SK-N-SH (cell line): ENCODE data around the gene HTRA2. TPM values are rescaled to one million over a fixed set of nuclear protein-coding genes. Genes with fewer than 3 reads are reported as not detected.

Source experiments
- CTCF ChIA-PET: fragments of 300-600, 350-600 bp; formaldehyde crosslinking; extraction: SDS; loops from one replicate; lab custom pipeline; 2021; lab: Yijun Ruan, JAX
- POLR2A ChIA-PET: fragments of 350-600 bp; sonication (Branson Sonifier 250); formaldehyde crosslinking; extraction: SDS; loops from one replicate; lab custom pipeline; 2020; ENCODE audit warnings: antibody characterized with exemption, inconsistent platforms; lab: Yijun Ruan, JAX
- DNase-seq: peaks from one replicate; pipeline ENCODE4 v3.0.0; 2012
- H2AFZ ChIP-seq: fragments of 200-600 bp; sonication (generic); 2 replicates; pipeline ENCODE4 v1.8.1; 2016; ENCODE audit warnings: antibody characterized with exemption, mild to moderate bottlenecking, low read depth
- H3F3A ChIP-seq: fragments of 200-600 bp; sonication (generic); replicated peaks from 2 replicates; pipeline ENCODE3; 2016; ENCODE audit warnings: antibody characterized with exemption, mild to moderate bottlenecking; ENCODE audit not compliant: insufficient read depth
- H3K27ac ChIP-seq, 2 experiments: fragments of 200-500 bp in 1 of 2; fragments of 200-600 bp in 1 of 2; sonication (Bioruptor generic) in 1 of 2; sonication (generic), shearing (Covaris generic) in 1 of 2; 2 replicates each; pipeline versions ENCODE4 v1.5.1 to v1.6.1; 2014 to 2016; ENCODE audit warnings: low read depth in 2 of 2, inconsistent platforms in 1 of 2, low read length in 1 of 2, mild to moderate bottlenecking in 1 of 2, mixed read lengths in 1 of 2
- H3K27me3 ChIP-seq: fragments of 200-600 bp; sonication (generic), shearing (Covaris generic); 2 replicates; pipeline ENCODE4 v1.6.1; 2016; ENCODE audit warnings: mixed run types; ENCODE audit not compliant: insufficient read depth
- H3K36me3 ChIP-seq, 2 experiments: fragments of 200-500 bp in 1 of 2; fragments of 200-600 bp in 1 of 2; sonication (Bioruptor generic) in 1 of 2; sonication (generic) in 1 of 2; replicated peaks in 1 of 2; 2 replicates each; pipeline versions ENCODE3 to v1.5.1; 2014 to 2016; ENCODE audit warnings: low read length in 1 of 2, mild to moderate bottlenecking in 1 of 2; ENCODE audit not compliant: insufficient read depth in 2 of 2, control insufficient read depth in 1 of 2
- H3K4me1 ChIP-seq, 2 experiments: fragments of 200-500 bp in 1 of 2; fragments of 200-600 bp in 1 of 2; sonication (Bioruptor generic) in 1 of 2; sonication (generic), shearing (Covaris generic) in 1 of 2; 2 replicates each; pipeline versions ENCODE4 v1.5.1 to v1.6.1; 2014 to 2016; ENCODE audit warnings: low read depth in 1 of 2, low read length in 1 of 2, mixed run types in 1 of 2; ENCODE audit not compliant: insufficient read depth in 2 of 2, control insufficient read depth in 1 of 2
- H3K4me2 ChIP-seq: fragments of 200-600 bp; sonication (generic), shearing (Covaris generic); 2 replicates; pipeline ENCODE4 v1.6.1; 2017; ENCODE audit warnings: mixed run types
- H3K4me3 ChIP-seq, 2 experiments: fragments of 200-500 bp in 1 of 2; fragments of 200-600 bp in 1 of 2; sonication (Bioruptor generic) in 1 of 2; sonication (generic), shearing (Covaris generic) in 1 of 2; 2 replicates each; pipeline versions ENCODE4 v1.5.1 to v1.8.1; 2014 to 2016; ENCODE audit warnings: low read depth in 2 of 2, inconsistent platforms in 1 of 2, low read length in 1 of 2, mild to moderate bottlenecking in 1 of 2, mixed read lengths in 1 of 2, moderate library complexity in 1 of 2
- H3K79me2 ChIP-seq: fragments of 200-600 bp; sonication (generic); 2 replicates; pipeline ENCODE4 v1.8.1; 2017; ENCODE audit warnings: mild to moderate bottlenecking; ENCODE audit not compliant: insufficient read depth
- H3K9ac ChIP-seq: fragments of 200-600 bp; sonication (generic); 2 replicates; pipeline ENCODE4 v1.6.1; 2017; ENCODE audit warnings: mixed run types
- H3K9me2 ChIP-seq: fragments of 200-600 bp; sonication (generic); 2 replicates; pipeline ENCODE4 v1.6.1; 2017; ENCODE audit warnings: mixed run types
- H3K9me3 ChIP-seq: fragments of 200-600 bp; sonication (generic); 2 replicates; pipeline ENCODE4 v1.6.1; 2017; ENCODE audit warnings: mixed run types, mild to moderate bottlenecking, moderate library complexity
- H4K20me1 ChIP-seq: fragments of 200-600 bp; sonication (generic); 2 replicates; pipeline ENCODE4 v1.6.1; 2017; ENCODE audit warnings: mild to moderate bottlenecking, mixed run types; ENCODE audit not compliant: insufficient read depth
- CHD2 ChIP-seq: fragments of 150-350 bp; IDR thresholded peaks from 2 replicates; pipeline ENCODE4 v1.6.1; 2018; ENCODE audit warnings: low read length; ENCODE audit not compliant: partially characterized antibody
- MXI1 ChIP-seq: IDR thresholded peaks from 2 replicates; pipeline ENCODE4 v1.6.1; 2012; ENCODE audit warnings: mild to moderate bottlenecking, low read depth, low read length, improper control_type of control experiment
- NRF1 ChIP-seq: IDR thresholded peaks from 2 replicates; pipeline ENCODE4 v1.6.1; 2012; ENCODE audit warnings: low read depth, mild to moderate bottlenecking, low read length
- TCF12 ChIP-seq: IDR thresholded peaks from 2 replicates; pipeline ENCODE4 v1.4.0; 2012
- WGBS: methylation state at CpG from one replicate; pipeline ENCODE4 v1.1.6; 2017; ENCODE audit warnings: low lambda C conversion rate; 5-methylcytosine and 5-hydroxymethylcytosine counted together
- polyA plus RNA-seq, 3 experiments: library from polyadenylated mRNA; depleted of rRNA; stranded (reverse); fragments of >200 nt; gene quantifications; 2 replicates each; pipeline ENCODE4 v1.2.3, GENCODE V29; 2012
- TF ChIP-seq, protein P1 (sequence below): fragments of 150-350 bp; IDR thresholded peaks from 2 replicates; pipeline ENCODE4 v1.6.1; 2017; ENCODE audit warnings: antibody characterized with exemption, low read length, low read depth, borderline replicate concordance
- TF ChIP-seq, protein P2 (sequence below): IDR thresholded peaks from 2 replicates; pipeline ENCODE4; 2012

The HTRA2 gene
- polyA plus RNA-seq, 1 of the 3 experiments (the other 2 are of a cell fraction) = 55.7 TPM

DNA sequence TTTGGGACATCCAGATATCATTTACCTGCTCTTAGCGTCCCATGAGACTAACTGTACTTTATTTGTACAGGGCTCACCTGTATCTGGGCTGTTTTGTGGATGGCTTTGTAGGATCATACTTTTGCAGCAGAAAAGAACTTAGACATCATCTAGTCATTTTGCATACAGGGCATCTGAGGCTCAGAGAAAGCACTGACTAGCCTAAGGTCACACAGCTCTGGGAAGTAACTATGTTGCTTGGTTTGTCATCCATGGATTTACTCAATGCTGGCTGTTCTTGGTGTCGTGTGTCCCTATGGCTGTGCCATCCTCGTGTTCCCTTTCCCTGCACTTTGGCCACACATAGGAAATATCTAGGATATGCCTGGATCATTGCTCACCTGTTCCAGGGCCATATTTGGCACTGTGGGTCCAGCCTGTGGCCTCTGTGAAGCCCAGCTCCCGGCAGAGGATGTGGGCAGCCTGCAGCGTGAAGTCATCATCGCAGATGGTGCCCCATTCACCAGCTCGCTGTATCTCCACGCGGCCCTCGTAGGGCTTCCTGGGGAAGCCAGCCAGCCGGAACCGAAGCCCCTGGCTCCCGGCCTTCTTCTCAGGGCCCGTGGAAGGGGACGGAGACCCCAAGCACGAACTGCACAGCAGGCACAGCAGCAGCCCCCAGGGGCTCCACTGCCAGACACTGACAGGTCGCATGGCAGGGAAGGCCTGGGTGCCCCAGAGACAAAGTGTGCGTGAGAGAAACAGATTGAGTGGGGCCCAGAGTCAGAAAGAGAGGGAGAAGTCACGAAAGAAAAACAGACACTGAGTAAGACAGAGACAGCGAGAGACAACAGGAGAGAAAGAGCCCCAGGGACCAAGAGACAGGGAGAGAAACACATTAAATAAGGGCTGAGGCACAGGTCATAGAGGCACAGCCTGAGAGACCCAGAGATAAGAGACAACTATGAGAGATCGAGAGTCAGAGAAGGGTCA, 22.5 kb downstream of the HTRA2 start:
- peak overlapping the region; percentile 92 to 95; a peak in 3 of 4 replicates for H3K27ac ChIP-seq
- DNase-seq = no peak
- no peaks in the 10 kb centered on the region for H3K9me3 ChIP-seq
- peak overlapping the region; percentile 86 to 91 for H3K4me3 ChIP-seq
- H3K4me1 ChIP-seq = peaks cover 9 to 43% of the 10 kb centered on the region in 2 experiments; a peak in 3 of 4 replicates
- H2AFZ ChIP-seq = no peak overlapping the region
- H3K4me2 ChIP-seq = peak overlapping the region; percentile 98
- peaks cover 66% of the 10 kb centered on the region for H3K79me2 ChIP-seq
- no peaks in the 10 kb centered on the region for H3K9me2 ChIP-seq
- POLR2A ChIA-PET = no interaction called here
- no peaks in the 10 kb centered on the region for H4K20me1 ChIP-seq
- H3K27me3 ChIP-seq = no peaks in the 10 kb centered on the region
- H3K9ac ChIP-seq = peak overlapping the region; percentile 91
- TF ChIP-seq, protein P1, sequence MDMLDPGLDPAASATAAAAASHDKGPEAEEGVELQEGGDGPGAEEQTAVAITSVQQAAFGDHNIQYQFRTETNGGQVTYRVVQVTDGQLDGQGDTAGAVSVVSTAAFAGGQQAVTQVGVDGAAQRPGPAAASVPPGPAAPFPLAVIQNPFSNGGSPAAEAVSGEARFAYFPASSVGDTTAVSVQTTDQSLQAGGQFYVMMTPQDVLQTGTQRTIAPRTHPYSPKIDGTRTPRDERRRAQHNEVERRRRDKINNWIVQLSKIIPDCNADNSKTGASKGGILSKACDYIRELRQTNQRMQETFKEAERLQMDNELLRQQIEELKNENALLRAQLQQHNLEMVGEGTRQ = no peak
- no peak for TF ChIP-seq NRF1
- TF ChIP-seq, protein P2, sequence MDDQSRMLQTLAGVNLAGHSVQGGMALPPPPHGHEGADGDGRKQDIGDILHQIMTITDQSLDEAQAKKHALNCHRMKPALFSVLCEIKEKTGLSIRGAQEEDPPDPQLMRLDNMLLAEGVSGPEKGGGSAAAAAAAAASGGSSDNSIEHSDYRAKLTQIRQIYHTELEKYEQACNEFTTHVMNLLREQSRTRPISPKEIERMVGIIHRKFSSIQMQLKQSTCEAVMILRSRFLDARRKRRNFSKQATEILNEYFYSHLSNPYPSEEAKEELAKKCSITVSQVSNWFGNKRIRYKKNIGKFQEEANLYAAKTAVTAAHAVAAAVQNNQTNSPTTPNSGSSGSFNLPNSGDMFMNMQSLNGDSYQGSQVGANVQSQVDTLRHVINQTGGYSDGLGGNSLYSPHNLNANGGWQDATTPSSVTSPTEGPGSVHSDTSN = no peak
- TF ChIP-seq MXI1 = peak; percentile 25; the same call in 1 of the 2 replicates
- TF ChIP-seq, all 33 proteins: peak for 1
- Histone ChIP-seq H3F3A (peaks cover 13% of the 10 kb centered on the region), H3K36me3 (peaks cover 15 to 24% of the 10 kb centered on the region in 2 experiments)
- CTCF ChIA-PET = interaction anchor here (0.7 to 1.7 kb wide), 6 partner anchors 20 to 69 kb away, joined by 3 to 10 read pairs (median 6); partner anchors contain the start of genes CCDC142, PCGF1 and TTC31
- 86% methylated on average over 21 of the region's 21 CpGs for WGBS

DNA sequence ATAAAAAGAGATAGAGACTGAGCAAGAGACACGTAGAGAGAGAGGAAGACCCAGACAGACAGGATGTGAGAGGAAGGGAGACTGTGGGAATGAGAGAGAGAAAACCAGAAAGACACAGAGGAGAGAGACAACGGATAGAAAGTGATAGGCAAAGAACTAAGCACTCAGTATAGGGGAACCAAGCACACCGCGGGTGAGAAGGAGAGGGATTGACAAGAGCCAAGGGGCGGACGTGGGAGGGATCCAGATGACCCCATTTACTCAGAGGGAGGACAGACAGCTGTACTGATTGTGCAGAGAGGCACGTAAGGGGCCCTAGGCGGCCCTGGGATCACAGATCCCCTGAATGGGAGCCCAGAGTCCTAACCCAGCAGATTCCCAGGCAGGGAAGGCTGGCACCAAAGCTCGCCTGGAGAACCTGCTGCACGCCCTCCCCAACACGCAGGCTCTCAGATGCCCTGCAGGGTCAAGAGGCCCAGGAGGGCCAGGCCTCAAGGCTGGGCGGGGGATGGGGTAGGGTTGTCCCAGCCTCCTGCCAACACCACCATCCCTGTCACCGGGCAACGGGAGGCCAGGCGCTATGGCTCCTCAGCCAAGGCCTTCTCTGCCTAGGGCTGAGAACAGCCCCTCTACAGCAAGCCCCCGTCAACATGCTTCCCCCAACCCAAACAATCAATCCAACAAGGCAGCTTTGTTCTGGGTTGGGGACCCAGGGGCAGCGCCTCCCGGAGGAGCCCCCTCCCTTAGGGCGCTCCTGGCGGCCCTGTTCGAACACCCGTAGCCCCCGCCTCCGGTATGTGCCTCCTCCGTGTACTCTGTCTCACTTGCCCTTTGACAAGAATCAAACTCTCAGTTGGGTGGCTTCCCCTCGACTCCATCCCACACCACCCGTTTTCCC, 23.4 kb downstream of the HTRA2 start:
- DNase-seq = peak; percentile 76
- CTCF ChIA-PET = interaction anchor here (1.0 to 1.7 kb wide), 7 partner anchors 21 to 70 kb away, joined by 3 to 10 read pairs (median 5); partner anchors contain the start of genes CCDC142 and TTC31
- Histone ChIP-seq H3K27me3 (no peaks in the 10 kb centered on the region), H3K36me3 (peaks cover 21 to 24% of the 10 kb centered on the region in 2 experiments), H3K9me3 (no peaks in the 10 kb centered on the region), H3K27ac (peak overlapping the region; percentile 92 to 95), H3F3A (peaks cover 19% of the 10 kb centered on the region), H3K9me2 (no peaks in the 10 kb centered on the region), H2AFZ (peak overlapping the region; percentile 86), H3K79me2 (peaks cover 66% of the 10 kb centered on the region), H4K20me1 (no peaks in the 10 kb centered on the region), H3K4me1 (peaks cover 9 to 43% of the 10 kb centered on the region in 2 experiments; a peak in 3 of 4 replicates), H3K4me2 (peak overlapping the region; percentile 98), H3K9ac (peak overlapping the region; percentile 91), H3K4me3 (peak overlapping the region; percentile 86 to 91)
- POLR2A ChIA-PET = interaction anchor here (0.6 to 1.6 kb wide), 4 partner anchors 38 to 98 kb away, joined by 3 to 4 read pairs (median 3); partner anchors contain the start of genes INO80B, TLX2 and WBP1
- TF ChIP-seq TCF12 (no peak), CHD2 (peak; percentile 30)
- 26% methylated on average over 22 of the region's 27 CpGs for WGBS
